Retinal pigment epithelial cell (primary cell): ENCODE results near the gene NR2F2.

Experiments used
- DNase-seq: peaks from one replicate; pipeline ENCODE4 v3.0.0-alpha.2; 2010; ENCODE audit warnings: low read depth
- H3K4me3 ChIP-seq: 2 replicates; pipeline ENCODE4 v1.5.1; 2011; ENCODE audit warnings: mild to moderate bottlenecking, low read length, control low read depth, moderate library complexity
- CTCF ChIP-seq: conservative IDR thresholded peaks from 2 replicates; pipeline ENCODE4 v1.5.1; 2011; ENCODE audit warnings: low read depth, low read length, control low read depth, inconsistent platforms

NR2F2 gene

GRCh38 chr15:96340598-96341512, 10.4 kb downstream of the NR2F2 start:
- H3K4me3 ChIP-seq: peak overlapping the region; percentile 96
- TF ChIP-seq CTCF: no peak
- no peak for DNase-seq

GRCh38 chr15:96341513-96342405, 11.3 kb downstream of the NR2F2 start:
- peak overlapping the region; percentile 96 for H3K4me3 ChIP-seq
- DNase-seq: no peak
- TF ChIP-seq CTCF: no peak

DNA sequence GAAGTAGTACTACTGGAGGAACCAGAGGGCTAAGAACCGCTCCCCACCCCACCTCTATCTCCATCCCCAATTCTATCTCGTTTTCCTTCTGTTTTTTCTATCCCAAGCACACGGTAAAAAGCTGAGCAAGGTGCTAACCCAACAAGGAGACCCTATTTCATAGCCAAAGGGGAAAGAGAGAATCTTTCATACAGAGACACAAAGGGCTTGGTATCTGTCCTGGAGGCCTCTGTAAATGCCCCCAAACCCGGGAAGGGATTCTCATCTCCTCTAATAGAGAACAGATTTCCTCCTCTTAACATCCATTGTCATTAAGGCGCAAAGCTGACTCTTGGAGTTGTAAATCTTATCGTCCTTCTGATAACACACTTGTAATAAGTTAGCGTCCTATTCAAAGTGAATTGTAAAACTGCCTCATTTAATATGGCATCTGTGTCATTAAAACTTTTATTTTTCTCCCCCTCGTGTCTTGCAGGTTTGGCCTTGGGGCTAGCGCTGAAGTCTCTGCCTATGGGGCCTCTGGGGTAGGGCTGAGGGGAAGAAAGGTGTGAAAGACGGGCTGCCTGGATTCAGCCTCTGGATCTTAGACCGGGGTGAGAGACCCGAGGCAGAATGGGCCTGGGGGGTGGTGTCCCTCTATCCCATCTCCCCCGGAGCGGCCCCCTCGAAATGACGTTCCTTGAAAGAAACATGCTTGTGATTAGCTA, 12.1 kb downstream of the NR2F2 start:
- no peak overlapping the region for H3K4me3 ChIP-seq
- no peak for TF ChIP-seq CTCF
- no peak for DNase-seq

- no peak overlapping the region for H3K4me3 ChIP-seq
- no peak for DNase-seq
- no peak for TF ChIP-seq CTCF
Observed at GRCh38 chr15:96343113-96344059, 12.9 kb downstream of the NR2F2 start.

- no peak for DNase-seq
- no peak for TF ChIP-seq CTCF
- H3K4me3 ChIP-seq: no peak overlapping the region
Observed at GRCh38 chr15:96344060-96344705, 13.7 kb downstream of the NR2F2 start.
